Ishikawa (cell line): Measurements from ENCODE around the gene CHRNB1.

Experiments
- CEBPB ChIP-seq: IDR thresholded peaks from 2 replicates; pipeline ENCODE4 v1.6.1; 2012
- CREB1 ChIP-seq: IDR thresholded peaks from 2 replicates; pipeline ENCODE4 v1.6.1; 2012; ENCODE audit warnings: low read depth
- EGR1 ChIP-seq: IDR thresholded peaks from 2 replicates; pipeline ENCODE4 v1.6.1; 2012
- EP300 ChIP-seq: IDR thresholded peaks from 2 replicates; pipeline ENCODE4 v1.6.1; 2012; ENCODE audit warnings: borderline replicate concordance
- FOXM1 ChIP-seq: IDR thresholded peaks from 2 replicates; pipeline ENCODE4 v1.6.1; 2012; ENCODE audit warnings: low read depth, borderline replicate concordance
- MAX ChIP-seq: IDR thresholded peaks from 2 replicates; pipeline ENCODE4 v1.6.1; 2012
- NFIC ChIP-seq: IDR thresholded peaks from 2 replicates; pipeline ENCODE4 v1.6.1; 2012

- TF ChIP-seq EGR1 = no peak
- no peak for TF ChIP-seq FOXM1
- TF ChIP-seq CREB1 = no peak
- no peak for TF ChIP-seq EP300
- no peak for TF ChIP-seq NFIC
- TF ChIP-seq CEBPB = no peak
- no peak for TF ChIP-seq MAX
These were observed 38.5 kb upstream of the CHRNB1 start for GRCh38 chr17:7406235-7406825.
